SKM-1 treated with dmso at 0.1 percent for 144 hours (cell line): Measurements from ENCODE around the gene CFAP58.

ENCODE experiments used
- DNase-seq: peaks from one replicate; lab custom pipeline; 2025; ENCODE audit not compliant: unreplicated experiment; lab: John Stamatoyannopoulos, UW

Gene CFAP58

GRCh38 chr10:104334965-104335650 is 18.5 kb upstream of the CFAP58 start:
- DNase-seq, result no peak

DNA sequence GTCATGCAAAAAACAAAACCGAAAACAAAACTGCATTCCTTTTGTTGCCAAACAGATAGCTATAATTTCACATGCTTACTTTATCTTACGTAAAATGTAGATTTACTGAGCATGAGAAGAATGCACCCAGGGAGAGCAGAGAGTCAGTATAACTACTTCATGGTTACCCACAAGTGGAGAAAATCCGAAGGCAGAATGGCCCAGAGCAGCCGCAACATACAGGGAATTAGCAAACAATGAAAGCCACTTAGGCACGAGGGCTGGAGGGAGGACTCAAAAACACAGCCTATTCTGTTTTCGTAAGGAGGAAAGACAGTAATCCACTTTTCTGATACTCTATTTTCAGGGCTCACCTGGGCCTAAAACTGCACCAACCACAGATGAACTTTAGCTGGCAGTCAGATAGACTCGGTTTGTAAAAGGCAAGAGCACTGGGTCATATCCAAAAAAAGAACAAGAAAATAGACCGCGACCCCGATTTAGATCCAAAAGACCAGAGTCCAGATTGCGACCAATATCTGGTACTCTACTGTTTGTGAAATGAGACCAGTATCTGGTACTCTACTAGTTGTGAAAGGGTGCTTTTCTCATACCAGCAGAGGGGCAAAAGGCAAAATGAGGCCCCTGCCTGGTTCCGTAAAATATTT is 16.7 kb upstream of the CFAP58 start:
- DNase-seq, result peak; percentile 62

DNA sequence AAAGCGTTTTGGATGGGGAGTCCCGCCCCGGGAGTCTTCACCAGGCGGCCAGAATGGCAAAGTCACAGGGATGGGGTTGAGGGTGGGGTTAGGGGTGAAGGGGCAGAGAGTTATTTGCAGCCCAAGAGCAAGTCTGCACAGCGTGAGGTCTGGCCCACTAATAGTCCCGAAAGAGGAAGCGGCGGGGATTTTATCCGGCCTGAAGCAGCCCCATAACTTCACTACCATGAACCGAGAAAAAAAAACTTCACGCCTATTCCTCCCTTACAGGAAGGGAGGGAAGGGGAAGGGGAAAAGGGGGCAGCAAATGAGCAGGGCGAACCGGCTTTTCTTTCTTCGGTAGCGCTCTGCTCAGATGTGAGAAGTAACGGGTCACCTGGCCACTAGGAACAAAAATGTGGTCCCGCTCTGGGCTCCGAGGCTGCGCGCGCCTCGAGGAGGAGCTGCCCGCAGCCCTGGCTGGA is 16.1 kb upstream of the CFAP58 start:
- peak; percentile 69 for DNase-seq

GRCh38 chr10:104337985-104338735 is 15.5 kb upstream of the CFAP58 start, which contains the start of gene ITPRIP:
TSS of gene ITPRIP (minus strand) at chr10:104338465. CDS start at chr10:104316051, 22,414 bp downstream.
- DNase-seq, result peak; percentile 84

- DNase-seq, result no peak
Observed at GRCh38 chr10:104339469-104340110, 14.0 kb upstream of the CFAP58 start.

DNA sequence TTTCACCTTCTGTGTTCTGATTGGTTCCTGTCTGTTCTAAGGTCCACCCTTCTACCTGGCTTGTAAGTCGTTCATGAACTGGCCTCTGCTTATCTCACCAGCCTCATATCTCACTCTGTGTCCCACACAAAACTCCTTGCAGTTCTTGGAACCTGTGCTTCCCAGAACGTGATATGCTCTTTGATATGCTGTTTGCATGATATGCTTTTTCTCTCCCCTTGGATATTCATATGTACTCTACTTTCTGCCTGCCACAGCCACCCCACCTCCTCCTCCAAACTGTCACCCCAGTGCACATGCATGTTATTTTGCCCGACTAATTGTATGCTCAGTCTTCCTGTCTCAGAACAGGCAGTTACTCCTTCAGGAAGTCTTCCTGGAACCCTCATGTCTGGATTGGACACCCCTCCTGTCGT is 13.5 kb upstream of the CFAP58 start:
- DNase-seq, result no peak

GRCh38 chr10:104340641-104341040 is 13.0 kb upstream of the CFAP58 start:
- no peak for DNase-seq

DNA sequence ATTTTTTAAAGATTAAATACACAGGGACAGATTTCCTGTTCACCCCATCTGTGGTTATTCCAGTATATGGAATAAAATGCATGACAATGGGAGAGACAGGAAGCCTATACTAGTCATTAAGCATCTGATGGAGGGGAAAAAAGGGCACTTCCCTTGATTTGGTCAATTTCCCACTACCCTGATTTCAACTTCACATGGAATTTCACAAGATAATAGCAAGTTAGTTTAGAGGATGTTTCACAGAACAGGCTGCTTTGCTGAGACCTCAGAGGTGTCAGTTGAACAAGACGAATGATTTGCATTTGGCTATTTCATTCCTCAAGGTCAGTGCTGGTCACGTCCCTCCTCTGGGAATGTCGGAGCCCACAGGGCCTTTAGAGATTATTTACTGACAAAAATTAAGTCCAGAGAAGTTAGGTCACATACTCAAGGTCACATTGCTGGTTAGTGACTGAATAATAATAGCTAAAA is 10.7 kb upstream of the CFAP58 start:
- DNase-seq, result no peak

GRCh38 chr10:104344219-104344618 is 9.4 kb upstream of the CFAP58 start:
- no peak for DNase-seq

DNA sequence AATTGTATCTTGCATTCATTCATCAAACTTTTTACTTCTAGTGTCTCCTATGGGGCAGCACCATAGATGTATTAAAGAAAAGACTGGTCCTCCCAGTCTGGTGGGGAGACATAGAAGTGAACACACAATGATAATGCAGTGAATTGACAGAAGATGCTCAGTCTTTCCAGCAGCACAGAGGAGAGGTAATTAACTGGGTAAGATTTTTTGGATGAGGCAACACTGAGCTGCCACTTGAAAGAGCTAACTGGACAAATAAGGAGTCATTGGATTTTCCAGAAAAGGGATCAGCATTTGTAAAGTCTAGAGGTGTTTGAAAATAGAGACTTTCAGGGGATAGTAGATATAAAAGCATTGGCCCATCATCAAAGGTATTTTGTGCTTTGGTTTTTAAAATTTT is 8.1 kb upstream of the CFAP58 start:
- DNase-seq, result no peak

- no peak for DNase-seq
Observed at GRCh38 chr10:104345941-104346340, 7.7 kb upstream of the CFAP58 start.

- no peak for DNase-seq
Observed at GRCh38 chr10:104347295-104348045, 6.2 kb upstream of the CFAP58 start.

DNA sequence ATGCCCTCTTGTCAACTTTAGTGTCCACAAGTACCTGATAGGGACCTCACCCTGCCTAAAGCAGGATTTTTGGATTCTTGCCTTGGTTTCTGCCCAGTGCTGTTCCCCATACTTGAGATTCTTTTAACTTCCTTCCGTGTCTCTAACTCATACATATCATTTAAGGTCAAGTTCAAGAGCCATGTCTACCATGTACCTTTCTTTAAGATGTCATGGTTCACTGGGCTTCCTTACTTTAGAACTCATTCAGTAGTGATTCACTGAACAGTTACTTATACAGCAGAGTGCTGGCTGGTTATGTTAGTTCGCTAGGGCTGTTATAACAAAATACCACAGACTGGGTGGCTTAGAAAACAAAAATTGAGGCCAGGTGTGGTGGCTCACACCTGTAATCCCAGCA is 5.0 kb upstream of the CFAP58 start:
- no peak for DNase-seq

DNA sequence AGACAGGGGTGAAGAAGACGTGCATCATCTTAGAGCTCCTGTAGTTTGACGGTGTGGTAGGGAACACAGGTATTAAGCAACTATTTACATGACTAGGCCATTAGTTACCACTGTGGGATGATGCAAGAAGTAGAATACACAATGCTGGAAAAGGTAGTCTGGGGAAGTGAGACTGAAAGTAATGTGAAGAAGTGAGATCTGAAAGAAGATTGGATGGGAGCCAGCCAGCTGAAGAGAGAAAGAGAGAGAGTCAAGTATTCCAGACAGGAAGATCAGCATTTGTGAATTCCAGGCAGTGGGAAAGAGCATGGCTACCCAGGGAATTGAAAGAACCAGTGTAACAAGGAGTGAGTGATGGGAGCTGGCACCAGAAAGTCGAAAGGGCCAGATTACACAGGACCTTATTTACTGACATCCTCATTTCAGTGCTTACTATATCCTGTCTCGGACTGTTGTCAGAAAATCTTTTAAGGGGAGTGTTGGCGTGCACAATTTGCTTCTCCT is 4.0 kb upstream of the CFAP58 start:
- peak; percentile 95 for DNase-seq

DNA sequence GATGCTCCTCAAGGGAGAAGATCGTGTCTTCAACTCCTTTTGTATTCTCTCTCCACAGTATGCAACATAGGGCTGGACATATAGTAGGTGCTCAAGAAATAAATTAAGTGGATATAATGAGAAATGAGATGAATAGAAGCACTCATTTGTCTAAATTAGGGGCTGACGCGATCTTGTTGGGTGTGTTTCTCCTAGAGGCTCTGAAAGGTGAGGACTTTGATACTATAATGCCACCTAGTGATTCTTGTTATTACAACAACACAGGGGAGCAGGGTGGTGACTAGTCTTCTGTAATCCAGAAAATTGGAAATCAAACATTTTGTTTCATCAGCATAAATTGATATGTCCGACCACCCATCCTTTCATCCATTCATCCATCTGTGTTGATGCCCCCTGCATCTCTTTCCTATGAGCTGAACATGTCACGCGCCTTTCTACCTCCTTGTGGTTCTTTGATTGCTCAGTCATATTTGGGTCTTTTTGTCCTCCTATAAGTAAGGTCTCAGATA is 3.5 kb upstream of the CFAP58 start:
- peak; percentile 56 for DNase-seq

DNA sequence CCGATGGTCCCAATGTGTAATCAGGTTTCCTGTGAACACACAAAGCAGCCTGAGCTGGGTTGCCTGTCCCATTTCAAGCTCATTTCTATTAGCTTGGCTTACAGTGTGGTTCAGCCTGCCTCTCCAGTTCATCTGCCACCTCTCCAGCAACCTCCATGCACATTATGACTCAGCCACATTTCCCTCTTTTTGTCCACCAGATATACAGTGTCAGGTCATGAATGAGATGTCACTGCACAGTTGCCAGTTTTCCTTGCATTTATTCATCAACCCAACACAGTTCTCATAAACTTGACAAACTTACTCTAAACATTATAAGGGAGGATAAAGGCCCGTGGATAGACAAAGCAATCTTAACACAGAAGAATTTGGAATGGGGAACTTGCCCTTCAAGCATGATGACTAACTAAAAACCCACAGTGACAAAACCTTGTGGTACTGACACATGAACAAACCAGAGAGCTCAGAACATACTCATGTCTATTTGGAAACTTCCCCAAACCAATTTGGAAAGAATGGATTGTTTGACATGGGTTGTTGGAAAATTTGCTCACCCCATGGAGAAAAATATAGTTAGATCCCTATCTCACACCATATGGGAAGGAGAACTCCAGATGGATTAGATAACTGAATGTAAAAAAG is 2.5 kb upstream of the CFAP58 start:
- DNase-seq, result peak; percentile 92

DNA sequence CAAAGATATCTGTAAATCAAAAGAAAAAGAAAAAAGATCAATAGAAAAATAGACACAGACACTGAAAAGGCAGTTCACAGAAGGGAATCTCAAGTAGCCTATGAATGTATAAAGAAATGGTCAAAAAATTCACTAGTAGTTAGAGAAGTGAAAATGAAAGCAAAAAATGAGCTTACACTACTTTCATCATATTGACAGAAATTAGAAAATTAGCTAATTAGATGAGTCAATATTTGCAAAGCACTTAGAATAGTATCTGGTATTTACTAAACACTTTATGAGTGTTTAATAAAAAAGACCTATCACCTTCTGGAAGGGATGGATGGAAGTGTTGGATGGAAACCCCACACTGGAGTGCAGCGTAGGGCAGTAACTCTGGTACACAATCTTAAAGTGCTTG is 1.7 kb upstream of the CFAP58 start:
- no peak for DNase-seq

GRCh38 chr10:104359811-104360210 is 6.2 kb downstream of the CFAP58 start:
- DNase-seq, result no peak

DNA sequence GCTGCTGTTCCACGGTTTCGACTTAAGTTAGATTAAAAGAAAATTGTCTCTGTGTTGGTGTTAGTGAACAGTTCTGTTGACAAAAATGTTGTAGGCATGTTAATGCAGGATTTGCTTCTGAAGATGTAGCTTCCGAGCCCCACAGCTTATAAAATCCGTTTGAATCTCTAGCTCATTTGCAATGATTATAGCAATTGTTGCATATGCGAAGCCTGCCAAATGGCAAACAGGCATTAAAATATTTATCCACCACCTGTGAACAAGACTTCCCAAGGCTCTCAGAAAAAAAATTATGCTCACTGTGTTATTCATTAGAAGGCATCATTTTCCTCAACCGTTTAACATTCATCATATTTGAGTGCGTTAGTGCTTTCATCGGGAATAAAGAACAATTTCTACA is 14.3 kb downstream of the CFAP58 start:
- DNase-seq, result no peak

DNA sequence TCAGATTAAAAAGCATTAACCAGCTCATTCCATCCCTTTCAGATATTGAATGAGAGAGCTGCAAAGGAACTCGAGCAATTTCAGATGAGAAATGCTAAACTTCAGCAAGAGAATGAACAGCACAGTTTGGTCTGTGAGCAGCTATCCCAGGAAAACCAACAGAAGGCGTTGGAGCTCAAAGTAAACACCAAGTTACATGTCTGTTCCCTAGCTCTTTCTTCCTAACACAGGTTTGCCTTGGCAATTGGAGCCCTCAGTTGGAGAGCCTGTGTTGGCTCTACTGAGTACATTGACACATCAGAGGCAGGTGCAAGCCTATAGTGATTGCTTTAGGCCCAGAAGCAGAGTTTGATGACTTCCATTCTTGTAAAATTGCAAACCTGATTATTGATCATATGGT is 14.7 kb downstream of the CFAP58 start:
- DNase-seq, result no peak
